Erythroblast (primary cell): ENCODE results near the gene HGFAC.
"Not testable (repeated sequence)": the region's sequence is repeated elsewhere in the genome, so short reads cannot be mapped to it uniquely, and the experiment has no call there.

Source experiments
- DNase-seq, 2 experiments: peaks; one replicate each; lab custom pipeline; 2025; lab: John Stamatoyannopoulos, UW
- GATA1 ChIP-seq: IDR thresholded peaks from 2 replicates; pipeline ENCODE4 v1.6.1; 2011; ENCODE audit warnings: low read depth, mild to moderate bottlenecking, control low read depth, low read length, moderate library complexity
- POLR2A ChIP-seq: IDR thresholded peaks from 2 replicates; pipeline ENCODE4 v1.6.1; 2011; ENCODE audit warnings: mild to moderate bottlenecking, low read length

The HGFAC gene

GRCh38 chr4:3407171-3407771, 34.5 kb upstream of the HGFAC start:
- TF ChIP-seq POLR2A (no peak), GATA1 (no peak)

GRCh38 chr4:3407930-3408792, 33.6 kb upstream of the HGFAC start:
- DNase-seq = no peak
- TF ChIP-seq POLR2A = no peak
- no peak for TF ChIP-seq GATA1

More at GRCh38 chr4:3407171-3407771, 34.5 kb upstream of the HGFAC start:
- DNase-seq = no peak

GRCh38 chr4:3408793-3409330, 32.9 kb upstream of the HGFAC start:
- DNase-seq = no peak
- TF ChIP-seq POLR2A (no peak), GATA1 (no peak)

GRCh38 chr4:3409571-3410091, 32.1 kb upstream of the HGFAC start:
- DNase-seq = no peak
- TF ChIP-seq POLR2A (no peak), GATA1 (no peak)

GRCh38 chr4:3410401-3411135, 31.2 kb upstream of the HGFAC start:
- no peak for DNase-seq

GRCh38 chr4:3411190-3411589, 30.6 kb upstream of the HGFAC start:
- not testable (repeated sequence) for DNase-seq

More at GRCh38 chr4:3410401-3411135, 31.2 kb upstream of the HGFAC start:
- TF ChIP-seq GATA1 (no peak), POLR2A (no peak)

GRCh38 chr4:3411676-3412075, 30.1 kb upstream of the HGFAC start:
- no peak for DNase-seq
- TF ChIP-seq GATA1 = no peak
- no peak for TF ChIP-seq POLR2A

- no peak for DNase-seq
- TF ChIP-seq POLR2A (no peak), GATA1 (no peak)
These were observed 29.3 kb upstream of the HGFAC start for GRCh38 chr4:3412257-3413020.

- DNase-seq = no peak
- TF ChIP-seq POLR2A (no peak), GATA1 (no peak)
These were observed 28.5 kb upstream of the HGFAC start for GRCh38 chr4:3413217-3413671.

- DNase-seq = no peak
- TF ChIP-seq GATA1 (no peak), POLR2A (no peak)
These were observed 27.9 kb upstream of the HGFAC start for GRCh38 chr4:3413675-3414420.

GRCh38 chr4:3414421-3415279, 27.1 kb upstream of the HGFAC start:
- TF ChIP-seq GATA1 (no peak), POLR2A (no peak)
- DNase-seq = no peak
